Ecto neural progenitor cell (in vitro differentiated cells): Measurements from ENCODE around the gene PPCDC.
"Not testable (repeated sequence)": the region's sequence is repeated elsewhere in the genome, so short reads cannot be mapped to it uniquely, and the experiment has no call there.

Experiments used
- DNase-seq: peaks from one replicate; pipeline ENCODE4 v3.0.0-alpha.2; 2018; ENCODE audit warnings: low spot score

PPCDC gene

GRCh38 chr15:75067123-75067830 lies 43.9 kb downstream of the PPCDC start:
- DNase-seq, result no peak

GRCh38 chr15:75068748-75069147 lies 45.4 kb downstream of the PPCDC start:
- no peak for DNase-seq

- no peak for DNase-seq
Observed at GRCh38 chr15:75069301-75069925, 46.0 kb downstream of the PPCDC start.

- no peak for DNase-seq
Observed at GRCh38 chr15:75070674-75071073, 47.3 kb downstream of the PPCDC start.

- DNase-seq, result no peak
Observed at GRCh38 chr15:75073197-75073596, 49.8 kb downstream of the PPCDC start.

- no peak for DNase-seq
Observed at GRCh38 chr15:75076277-75076676, 52.9 kb downstream of the PPCDC start.

GRCh38 chr15:75077551-75077961 lies 54.2 kb downstream of the PPCDC start:
- DNase-seq, result not testable (repeated sequence)

- DNase-seq, result no peak
Observed at GRCh38 chr15:75081150-75081549, 57.8 kb downstream of the PPCDC start.

- DNase-seq, result no peak
Observed at GRCh38 chr15:75082689-75083088, 59.3 kb downstream of the PPCDC start.

GRCh38 chr15:75085708-75086107 lies 62.3 kb downstream of the PPCDC start:
- DNase-seq, result not testable (repeated sequence)

- DNase-seq, result no peak
Observed at GRCh38 chr15:75089456-75090387, 66.3 kb downstream of the PPCDC start.

- DNase-seq, result no peak
Observed at GRCh38 chr15:75090388-75090734, 67.0 kb downstream of the PPCDC start.

- no peak for DNase-seq
Observed at GRCh38 chr15:75091814-75092213, 68.4 kb downstream of the PPCDC start.

- not testable (repeated sequence) for DNase-seq
Observed at GRCh38 chr15:75094961-75095478, 71.6 kb downstream of the PPCDC start.

- DNase-seq, result no peak
Observed at GRCh38 chr15:75095594-75095993, 72.2 kb downstream of the PPCDC start.

- no peak for DNase-seq
Observed at GRCh38 chr15:75097939-75098338, 74.5 kb downstream of the PPCDC start.

GRCh38 chr15:75098404-75098803 lies 75.0 kb downstream of the PPCDC start:
- no peak for DNase-seq
